Measurements from ENCODE around the gene ZNF469.

DNA sequence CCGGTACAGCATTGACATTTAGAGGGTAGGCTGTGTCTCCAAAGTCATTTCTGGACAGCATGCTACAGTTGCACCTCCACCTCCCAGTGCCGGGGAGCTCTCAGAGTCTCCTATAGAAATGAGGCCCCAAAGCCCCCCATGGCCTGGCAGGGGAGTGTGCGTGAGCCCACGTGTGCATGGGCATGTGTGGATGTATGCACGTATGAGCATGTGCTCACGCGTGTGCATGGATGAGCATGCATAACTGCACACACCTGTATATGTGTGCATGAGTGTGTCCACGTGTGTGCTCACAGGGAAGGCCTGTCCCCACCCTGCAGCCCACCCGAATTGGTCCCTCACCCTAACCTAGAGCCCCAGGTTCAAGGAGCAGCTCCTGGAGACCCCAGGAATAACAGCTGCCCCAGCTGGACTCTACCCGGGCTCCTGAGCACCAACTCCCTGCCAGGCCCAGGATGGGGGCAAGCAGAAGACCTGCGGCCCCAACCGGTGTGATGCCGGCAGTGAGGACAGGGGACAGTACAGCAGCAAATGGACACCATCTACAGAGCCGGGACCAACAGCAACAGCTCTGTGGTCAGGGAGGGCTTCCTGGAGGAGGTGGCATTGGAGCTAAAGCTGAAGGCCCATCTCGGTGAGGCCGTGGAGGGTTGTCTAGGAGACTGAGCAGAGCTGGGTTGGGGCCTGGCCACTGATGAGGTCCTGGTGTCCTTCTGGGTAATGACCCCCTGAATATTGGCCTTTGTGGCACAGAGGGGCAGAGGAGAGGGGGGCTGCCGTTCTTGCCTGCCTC, 35.1 kb downstream of the ZNF469 start:
- TF ChIP-seq EP300 (IDR thresholded peaks at IDR 0.05) (no peak), POLR2AphosphoS5 (IDR thresholded peaks at IDR 0.05) (no peak), POLR2A (IDR thresholded peaks at IDR 0.05) (no peak)
- TF ChIP-seq, protein P1, sequence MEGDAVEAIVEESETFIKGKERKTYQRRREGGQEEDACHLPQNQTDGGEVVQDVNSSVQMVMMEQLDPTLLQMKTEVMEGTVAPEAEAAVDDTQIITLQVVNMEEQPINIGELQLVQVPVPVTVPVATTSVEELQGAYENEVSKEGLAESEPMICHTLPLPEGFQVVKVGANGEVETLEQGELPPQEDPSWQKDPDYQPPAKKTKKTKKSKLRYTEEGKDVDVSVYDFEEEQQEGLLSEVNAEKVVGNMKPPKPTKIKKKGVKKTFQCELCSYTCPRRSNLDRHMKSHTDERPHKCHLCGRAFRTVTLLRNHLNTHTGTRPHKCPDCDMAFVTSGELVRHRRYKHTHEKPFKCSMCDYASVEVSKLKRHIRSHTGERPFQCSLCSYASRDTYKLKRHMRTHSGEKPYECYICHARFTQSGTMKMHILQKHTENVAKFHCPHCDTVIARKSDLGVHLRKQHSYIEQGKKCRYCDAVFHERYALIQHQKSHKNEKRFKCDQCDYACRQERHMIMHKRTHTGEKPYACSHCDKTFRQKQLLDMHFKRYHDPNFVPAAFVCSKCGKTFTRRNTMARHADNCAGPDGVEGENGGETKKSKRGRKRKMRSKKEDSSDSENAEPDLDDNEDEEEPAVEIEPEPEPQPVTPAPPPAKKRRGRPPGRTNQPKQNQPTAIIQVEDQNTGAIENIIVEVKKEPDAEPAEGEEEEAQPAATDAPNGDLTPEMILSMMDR (IDR thresholded peaks at IDR 0.05): no peak

Data from upper lobe of left lung (tissue), 4 donors.